SU-DHL-6 (cell line): ENCODE measurements around the gene SINHCAF.

Source experiments
- H2AFZ ChIP-seq: fragments of 200-600 bp; sonication (generic); 2 replicates; pipeline ENCODE4 v1.6.1; 2014; ENCODE audit warnings: low read depth, mild to moderate bottlenecking, moderate library complexity, mixed read lengths, antibody characterized with exemption, low read length; ENCODE audit not compliant: severe bottlenecking
- H3F3A ChIP-seq: fragments of 200-600 bp; shearing (Covaris generic); 2 replicates; pipeline ENCODE4 v1.6.0; 2016; ENCODE audit warnings: antibody characterized with exemption, mild to moderate bottlenecking; ENCODE audit not compliant: insufficient read depth
- H3K27ac ChIP-seq: fragments of 200-600 bp; sonication (generic); 2 replicates; pipeline ENCODE4 v1.5.1; 2016; ENCODE audit warnings: low read depth, mild to moderate bottlenecking, low read length, moderate library complexity, mixed read lengths
- H3K27me3 ChIP-seq: fragments of 200-600 bp; sonication (generic), shearing (Covaris generic); 2 replicates; pipeline ENCODE4 v1.6.0; 2014; ENCODE audit warnings: mild to moderate bottlenecking, low read length
- H3K36me3 ChIP-seq: fragments of 200-600 bp; sonication (generic); 2 replicates; pipeline ENCODE4 v1.6.1; 2014; ENCODE audit warnings: mild to moderate bottlenecking, low read length, mixed read lengths
- H3K4me2 ChIP-seq: fragments of 300-600, 200-600 bp; shearing (Covaris generic), sonication (generic); 2 replicates; pipeline ENCODE4 v1.6.0; 2014; ENCODE audit warnings: low read length, low read depth, mild to moderate bottlenecking; ENCODE audit not compliant: poor library complexity, severe bottlenecking
- H3K4me3 ChIP-seq: fragments of 200-600 bp; sonication (generic); 2 replicates; pipeline ENCODE4 v1.5.1; 2014; ENCODE audit warnings: antibody characterized with exemption, low read length, mild to moderate bottlenecking, mixed read lengths; ENCODE audit not compliant: insufficient read depth, poor library complexity, severe bottlenecking
- H3K79me2 ChIP-seq: fragments of 200-600 bp; sonication (generic); 2 replicates; pipeline ENCODE4 v1.6.1; 2014; ENCODE audit warnings: mild to moderate bottlenecking, low read length, moderate library complexity; ENCODE audit not compliant: insufficient read depth
- H3K9ac ChIP-seq: fragments of 200-600 bp; sonication (generic); 2 replicates; pipeline ENCODE4 v1.7.0; 2014; ENCODE audit warnings: mild to moderate bottlenecking, low read length
- H3K9me2 ChIP-seq: fragments of 200-600 bp; sonication (generic); replicated peaks from 2 replicates; pipeline ENCODE4 v1.6.1; 2014; ENCODE audit warnings: low read length; ENCODE audit not compliant: insufficient read depth
- H3K9me3 ChIP-seq: fragments of 200-600 bp; sonication (generic); 2 replicates; pipeline ENCODE4 v1.6.1; 2014; ENCODE audit warnings: low read length, mixed read lengths; ENCODE audit not compliant: insufficient read depth
- H4K20me1 ChIP-seq: fragments of 200-600 bp; sonication (generic); 2 replicates; pipeline ENCODE4 v1.6.1; 2014; ENCODE audit warnings: low read depth, mild to moderate bottlenecking, antibody characterized with exemption, low read length, moderate library complexity, mixed read lengths
- EZH2phosphoT487 ChIP-seq: fragments of 200-600 bp; sonication (generic), shearing (Covaris generic); conservative IDR thresholded peaks from 2 replicates; pipeline ENCODE4 v1.6.1; 2018; ENCODE audit warnings: mild to moderate bottlenecking, antibody characterized with exemption, low read length, moderate library complexity, mixed read lengths
- TF ChIP-seq, protein P1 (sequence below): fragments of 200-600 bp; sonication (generic); IDR thresholded peaks from one replicate; pipeline ENCODE4 v1.5.1; 2017; ENCODE audit warnings: antibody characterized with exemption, mild to moderate bottlenecking, low read length, moderate library complexity; ENCODE audit not compliant: insufficient read depth, poor library complexity, severe bottlenecking

Gene SINHCAF

DNA sequence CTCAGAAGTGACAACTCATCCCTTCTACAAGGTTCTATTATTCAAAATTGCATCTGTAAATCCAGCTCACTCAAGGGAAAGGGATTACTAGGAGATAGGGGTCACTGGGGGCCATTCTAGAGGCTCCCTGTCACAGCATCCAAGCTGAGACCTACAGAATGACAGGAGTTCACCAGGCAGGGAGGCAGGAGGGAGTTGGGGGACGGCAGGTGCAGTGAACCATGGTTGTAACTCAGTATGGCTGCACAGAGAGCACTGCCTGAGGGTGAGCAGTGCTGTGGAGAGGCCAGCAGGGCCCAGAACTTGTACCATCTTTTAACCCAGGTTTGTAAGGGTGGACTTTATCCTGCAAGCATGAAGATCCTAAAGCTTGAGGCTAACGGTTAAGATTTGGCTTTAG lies 37.9 kb upstream of the SINHCAF start:
- TF ChIP-seq, protein P1, sequence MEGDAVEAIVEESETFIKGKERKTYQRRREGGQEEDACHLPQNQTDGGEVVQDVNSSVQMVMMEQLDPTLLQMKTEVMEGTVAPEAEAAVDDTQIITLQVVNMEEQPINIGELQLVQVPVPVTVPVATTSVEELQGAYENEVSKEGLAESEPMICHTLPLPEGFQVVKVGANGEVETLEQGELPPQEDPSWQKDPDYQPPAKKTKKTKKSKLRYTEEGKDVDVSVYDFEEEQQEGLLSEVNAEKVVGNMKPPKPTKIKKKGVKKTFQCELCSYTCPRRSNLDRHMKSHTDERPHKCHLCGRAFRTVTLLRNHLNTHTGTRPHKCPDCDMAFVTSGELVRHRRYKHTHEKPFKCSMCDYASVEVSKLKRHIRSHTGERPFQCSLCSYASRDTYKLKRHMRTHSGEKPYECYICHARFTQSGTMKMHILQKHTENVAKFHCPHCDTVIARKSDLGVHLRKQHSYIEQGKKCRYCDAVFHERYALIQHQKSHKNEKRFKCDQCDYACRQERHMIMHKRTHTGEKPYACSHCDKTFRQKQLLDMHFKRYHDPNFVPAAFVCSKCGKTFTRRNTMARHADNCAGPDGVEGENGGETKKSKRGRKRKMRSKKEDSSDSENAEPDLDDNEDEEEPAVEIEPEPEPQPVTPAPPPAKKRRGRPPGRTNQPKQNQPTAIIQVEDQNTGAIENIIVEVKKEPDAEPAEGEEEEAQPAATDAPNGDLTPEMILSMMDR: no peak
- Histone ChIP-seq H3K4me3 (no peak overlapping the region), H3K27me3 (no peaks in the 10 kb centered on the region), H3K27ac (no peak overlapping the region), H4K20me1 (no peaks in the 10 kb centered on the region), H3K9ac (no peak overlapping the region), H3F3A (no peaks in the 10 kb centered on the region), H3K79me2 (no peaks in the 10 kb centered on the region), H3K36me3 (no peaks in the 10 kb centered on the region), H3K9me2 (no peaks in the 10 kb centered on the region), H2AFZ (no peak overlapping the region), H3K9me3 (no peaks in the 10 kb centered on the region), H3K4me2 (no peak overlapping the region)

DNA sequence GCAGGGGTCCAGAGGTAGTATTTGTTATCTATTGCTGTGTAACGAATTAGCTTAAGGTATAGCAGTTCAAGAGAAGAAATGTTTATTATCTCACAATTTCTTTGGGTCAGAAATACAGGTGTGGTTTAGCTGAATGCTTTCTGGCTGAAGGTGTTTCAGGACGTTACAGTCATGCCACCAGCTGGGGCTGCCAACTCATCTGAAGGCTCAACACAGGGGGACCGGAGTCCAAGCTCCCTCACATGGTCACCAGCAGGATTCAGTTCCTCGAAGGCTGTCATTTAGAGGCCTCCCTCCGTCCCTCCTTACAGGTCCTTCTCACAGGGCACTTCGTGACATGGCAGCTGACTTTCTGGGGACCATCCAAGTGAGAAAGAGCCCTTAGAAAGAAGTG lies 37.5 kb upstream of the SINHCAF start:
- no peak for TF ChIP-seq EZH2phosphoT487
- TF ChIP-seq, protein P1: no peak
- H2AFZ ChIP-seq: peak overlapping the region; percentile 91
- no peaks in the 10 kb centered on the region for H3K9me3 ChIP-seq
- no peak overlapping the region for H3K27ac ChIP-seq
- H3K4me3 ChIP-seq: no peak overlapping the region
- H3F3A ChIP-seq: no peaks in the 10 kb centered on the region
- no peaks in the 10 kb centered on the region for H3K27me3 ChIP-seq
- H3K79me2 ChIP-seq: no peaks in the 10 kb centered on the region
- H4K20me1 ChIP-seq: no peaks in the 10 kb centered on the region
- no peaks in the 10 kb centered on the region for H3K36me3 ChIP-seq
- H3K9ac ChIP-seq: no peak overlapping the region
- no peaks in the 10 kb centered on the region for H3K9me2 ChIP-seq
- peak overlapping the region; percentile 45 for H3K4me2 ChIP-seq

DNA sequence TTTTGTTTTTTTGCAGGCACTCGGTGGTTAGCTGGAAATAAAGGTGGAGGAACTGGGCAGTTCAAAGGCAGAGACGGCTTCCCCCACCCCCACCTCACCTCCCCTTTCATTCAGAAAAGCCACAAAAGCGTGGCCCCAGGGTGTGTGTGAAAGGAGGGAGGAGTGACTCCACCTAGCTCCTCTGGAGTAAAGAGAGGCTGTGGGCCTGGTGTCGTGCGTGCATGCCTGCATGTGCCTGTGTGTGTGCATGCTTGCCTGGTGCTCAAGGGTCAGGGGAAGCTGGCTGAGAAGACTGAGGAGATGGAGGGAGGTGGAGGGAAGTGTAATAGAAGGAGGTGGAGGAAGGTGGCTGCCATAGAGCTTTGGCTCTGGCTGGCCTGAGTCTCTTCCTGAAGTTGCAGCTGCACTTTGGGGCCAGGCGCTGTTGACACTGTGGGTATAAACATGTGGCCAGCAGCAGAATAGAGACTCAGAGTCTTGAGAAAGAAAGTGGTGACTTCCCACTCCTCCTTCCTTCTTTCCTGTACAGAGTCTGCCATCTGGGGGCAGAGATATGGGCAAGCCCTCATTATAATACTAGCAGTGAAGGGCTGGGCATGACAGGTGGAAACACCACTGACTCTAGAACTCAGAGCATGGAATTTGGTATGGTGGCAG lies 36.9 kb upstream of the SINHCAF start:
- Histone ChIP-seq H3K9me2 (no peaks in the 10 kb centered on the region), H3K36me3 (no peaks in the 10 kb centered on the region), H3K4me2 (peak overlapping the region; percentile 45), H3K27me3 (no peaks in the 10 kb centered on the region), H4K20me1 (no peaks in the 10 kb centered on the region), H3F3A (no peaks in the 10 kb centered on the region), H3K9me3 (no peaks in the 10 kb centered on the region), H3K27ac (no peak overlapping the region; the same call in none of the 2 replicates), H2AFZ (peak overlapping the region; percentile 91), H3K9ac (peak overlapping the region; percentile 30; the same call in 1 of the 2 replicates), H3K79me2 (no peaks in the 10 kb centered on the region), H3K4me3 (no peak overlapping the region)
- no peak for TF ChIP-seq EZH2phosphoT487

DNA sequence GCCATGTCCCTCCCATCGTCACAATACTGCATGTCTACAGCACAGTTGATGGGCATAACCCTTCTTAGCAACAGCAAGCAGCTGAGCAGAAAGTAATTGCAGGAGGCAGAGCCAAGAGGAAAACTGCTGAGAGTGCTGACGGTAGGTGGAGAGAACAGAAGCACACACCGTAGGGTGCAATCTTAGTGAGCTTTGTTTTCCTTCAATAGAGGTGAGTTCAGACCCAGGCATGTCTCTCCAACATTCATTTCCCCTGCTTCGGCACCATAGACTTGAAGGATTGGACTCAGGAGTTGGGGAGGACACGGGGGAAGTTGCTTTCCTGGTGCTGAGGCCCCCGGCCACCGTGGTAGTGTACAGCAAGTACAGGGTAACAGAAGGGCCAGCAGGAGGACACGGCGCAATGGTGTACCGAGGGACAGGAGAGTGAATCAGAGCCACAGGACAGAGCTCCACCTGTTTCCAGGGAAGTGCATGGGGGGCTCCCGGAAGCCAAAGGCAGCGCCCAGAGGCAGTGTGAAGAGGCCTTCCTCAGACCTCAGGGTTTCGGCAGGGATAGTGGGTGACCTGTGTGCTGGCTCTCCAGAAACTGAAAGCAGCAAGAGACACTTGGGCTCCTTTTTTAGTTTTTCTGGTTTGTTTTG lies 36.3 kb upstream of the SINHCAF start:
- no peaks in the 10 kb centered on the region for H3K27me3 ChIP-seq
- H3F3A ChIP-seq: no peaks in the 10 kb centered on the region
- peak overlapping the region; percentile 91 for H2AFZ ChIP-seq
- H3K9me2 ChIP-seq: no peaks in the 10 kb centered on the region
- no peak overlapping the region for H3K4me3 ChIP-seq
- no peak for TF ChIP-seq EZH2phosphoT487
- TF ChIP-seq, protein P1: no peak
- no peak overlapping the region for H3K27ac ChIP-seq
- peak overlapping the region; percentile 45 for H3K4me2 ChIP-seq
- H3K79me2 ChIP-seq: no peaks in the 10 kb centered on the region
- no peaks in the 10 kb centered on the region for H3K36me3 ChIP-seq
- H3K9ac ChIP-seq: peak overlapping the region; percentile 30; the same call in 1 of the 2 replicates
- H3K9me3 ChIP-seq: no peaks in the 10 kb centered on the region
- H4K20me1 ChIP-seq: no peaks in the 10 kb centered on the region
